Liver (tissue), 9 donors: ENCODE data around the gene QPCT. TPM values are rescaled to one million over a fixed set of nuclear protein-coding genes. Genes with fewer than 3 reads are reported as not detected.
A peak's percentile ranks its signal among the peaks of the same experiment; 100 is the strongest.

ENCODE experiments used
- DNase-seq: peaks from one replicate; pipeline ENCODE4 v3.0.0-alpha.2; 2017; ENCODE audit warnings: low spot score
- H3K27ac ChIP-seq, 2 donors: one replicate each; pipeline ENCODE4 v1.7.0; 2013; ENCODE audit warnings: inconsistent platforms in 2 of 2, low read length in 2 of 2, control low read depth in 1 of 2, low read depth in 1 of 2, mild to moderate bottlenecking in 1 of 2
- H3K27me3 ChIP-seq, 4 donors: one replicate each; pipeline versions ENCODE4 v1.6.1 to v1.7.0; 2013; ENCODE audit warnings: low read length in 3 of 4, inconsistent platforms in 1 of 4, mild to moderate bottlenecking in 1 of 4, moderate library complexity in 1 of 4; ENCODE audit not compliant: control insufficient read depth in 4 of 4, insufficient read depth in 4 of 4
- H3K36me3 ChIP-seq, 4 donors: one replicate each; pipeline versions ENCODE4 v1.6.1 to v1.7.0; 2013; ENCODE audit warnings: low read length in 3 of 4, mild to moderate bottlenecking in 3 of 4, low read depth in 1 of 4, moderate library complexity in 1 of 4; ENCODE audit not compliant: control insufficient read depth in 4 of 4, insufficient read depth in 3 of 4
- H3K4me1 ChIP-seq, 4 donors: one replicate each; pipeline versions ENCODE4 v1.6.1 to v1.7.0; 2013; ENCODE audit warnings: low read length in 3 of 4, mild to moderate bottlenecking in 3 of 4, moderate library complexity in 1 of 4; ENCODE audit not compliant: control insufficient read depth in 4 of 4, insufficient read depth in 4 of 4
- H3K4me3 ChIP-seq, 3 donors: one replicate each; pipeline versions ENCODE4 v1.6.1 to v1.7.0; 2013; ENCODE audit warnings: low read length in 3 of 3, control low read depth in 1 of 3, low read depth in 1 of 3, mild to moderate bottlenecking in 1 of 3
- H3K9ac ChIP-seq, 2 donors: one replicate each; pipeline ENCODE4 v1.7.0; 2013; ENCODE audit warnings: low read length in 2 of 2, mild to moderate bottlenecking in 2 of 2, moderate library complexity in 2 of 2, control low read depth in 1 of 2, low read depth in 1 of 2
- H3K9me3 ChIP-seq, 4 donors: one replicate each; pipeline versions ENCODE4 v1.6.1 to v1.7.0; 2013; ENCODE audit warnings: low read length in 3 of 4; ENCODE audit not compliant: control insufficient read depth in 4 of 4
- ATF3 ChIP-seq: IDR thresholded peaks from 2 replicates; pipeline ENCODE4 v1.6.1; 2016; ENCODE audit warnings: antibody characterized with exemption
- CTCF ChIP-seq: fragments of 150-350 bp; IDR thresholded peaks from 2 replicates; pipeline ENCODE4 v1.5.1; 2017; ENCODE audit warnings: improper control_type of control experiment, low read depth, low read length; ENCODE audit not compliant: missing input control
- FOXA1 ChIP-seq: IDR thresholded peaks from 2 replicates; pipeline ENCODE4 v1.6.1; 2016; ENCODE audit warnings: antibody characterized with exemption
- FOXA2 ChIP-seq: IDR thresholded peaks from 2 replicates; pipeline ENCODE4 v1.6.1; 2016; ENCODE audit warnings: antibody characterized with exemption
- HNF4A ChIP-seq, 2 donors: conservative IDR thresholded peaks; 2 replicates each; pipeline ENCODE4 v1.6.1; 2016; ENCODE audit warnings: antibody characterized with exemption in 2 of 2, mild to moderate bottlenecking in 2 of 2
- HNF4G ChIP-seq: IDR thresholded peaks from 2 replicates; pipeline ENCODE4 v1.6.1; 2016; ENCODE audit warnings: antibody characterized with exemption
- MAX ChIP-seq: IDR thresholded peaks from 2 replicates; pipeline ENCODE4 v1.6.1; 2016; ENCODE audit warnings: antibody characterized with exemption
- NR2F2 ChIP-seq: IDR thresholded peaks from 2 replicates; pipeline ENCODE4 v1.6.1; 2016; ENCODE audit warnings: antibody characterized with exemption
- RAD21 ChIP-seq, 2 donors: IDR thresholded peaks; 2 replicates each; pipeline ENCODE4 v1.6.1; 2016; ENCODE audit warnings: antibody characterized with exemption in 2 of 2, mild to moderate bottlenecking in 2 of 2
- REST ChIP-seq: IDR thresholded peaks from 2 replicates; pipeline ENCODE4 v1.6.1; 2016; ENCODE audit warnings: antibody characterized with exemption, mild to moderate bottlenecking
- RXRA ChIP-seq, 2 donors: IDR thresholded peaks; 2 replicates each; pipeline ENCODE4 v1.6.1; 2017 to 2018; ENCODE audit warnings: antibody characterized with exemption in 2 of 2, mild to moderate bottlenecking in 1 of 2
- SP1 ChIP-seq: IDR thresholded peaks from 2 replicates; pipeline ENCODE4 v1.6.1; 2018; ENCODE audit warnings: antibody characterized with exemption, mild to moderate bottlenecking
- TAF1 ChIP-seq: conservative IDR thresholded peaks from 2 replicates; pipeline ENCODE4 v1.6.1; 2016; ENCODE audit warnings: antibody characterized with exemption, mild to moderate bottlenecking
- YY1 ChIP-seq: IDR thresholded peaks from 2 replicates; pipeline ENCODE4 v1.6.1; 2016; ENCODE audit warnings: antibody characterized with exemption, mild to moderate bottlenecking
- WGBS: extraction: QIAGEN DNeasy Blood & Tissue Kit; methylation state at CpG from one replicate; pipeline ENCODE4 v1.1.7; 2013; 5-methylcytosine and 5-hydroxymethylcytosine counted together
- polyA plus RNA-seq, 2 donors: library from polyadenylated mRNA; stranded (reverse) in 1 of 2; unstranded in 1 of 2; fragments of 200-250 nt in 1 of 2; fragments of >200 nt in 1 of 2; fragmentation: Nextera tagmentation in 1 of 2; extraction: Ambion mirVana in 1 of 2; gene quantifications; one replicate each; pipeline versions ENCODE4 v1.2.1 to v1.2.3, GENCODE V29; 2013 to 2015
- total RNA-seq, 2 donors: library from RNA; depleted of rRNA; stranded (reverse); fragments of >200 nt; gene quantifications; one replicate each; pipeline ENCODE4 v1.2.3, GENCODE V29; 2014
- donor health status: healthy.
- donor health status: healthy.
- donor health status: healthy.
- donor health status: healthy.
- donor health status: healthy.

Gene QPCT
- total and polyA plus RNA-seq, 4 donors, result 0.61 to 3.0 (median 1.2) TPM

- TF ChIP-seq CTCF, result no peak
- no peak for TF ChIP-seq HNF4A (conservative IDR thresholded peaks at IDR 0.05)
- no peak for TF ChIP-seq SP1
- no peak for TF ChIP-seq ATF3
- TF ChIP-seq NR2F2, result no peak
- TF ChIP-seq RXRA (IDR thresholded peaks at IDR 0.05), result no peak
These were observed 3.8 kb upstream of the QPCT start (continued) for GRCh38 chr2:37340637-37341036.

- Histone ChIP-seq H3K4me3 (no peak overlapping the region), H3K4me1 (peaks cover 8 to 18% (median 13%) of the 10 kb centered on the region in 4 donors), H3K9ac (no peak overlapping the region), H3K27me3 (no peaks in the 10 kb centered on the region), H3K9me3 (no peaks in the 10 kb centered on the region), H3K36me3 (no peaks in the 10 kb centered on the region), H3K27ac (no peak overlapping the region)
- no peak for DNase-seq
- TF ChIP-seq CTCF, result no peak
- no peak for TF ChIP-seq HNF4G
- TF ChIP-seq MAX, result no peak
- TF ChIP-seq FOXA1, result no peak
- TF ChIP-seq NR2F2, result no peak
- no peak for TF ChIP-seq FOXA2
- no peak for TF ChIP-seq RAD21 (IDR thresholded peaks at IDR 0.05)
- TF ChIP-seq YY1, result no peak
- no peak for TF ChIP-seq ATF3
- no peak for TF ChIP-seq SP1
- 87% methylated on average over 7 of the region's 7 CpGs for WGBS
These were observed 1.7 kb upstream of the QPCT start for GRCh38 chr2:37342591-37343220.

GRCh38 chr2:37343537-37344434 lies 644 bp upstream of the QPCT start:
- 68% methylated on average over 7 of the region's 7 CpGs for WGBS
- TF ChIP-seq REST, result no peak
- TF ChIP-seq YY1, result peak; percentile 1
- no peak for TF ChIP-seq TAF1
- TF ChIP-seq CTCF, result no peak
- no peak for TF ChIP-seq FOXA1
- peak in 1 of 2 donors; percentile 17 for TF ChIP-seq RAD21 (IDR thresholded peaks at IDR 0.05)

More at GRCh38 chr2:37343537-37344434, 644 bp upstream of the QPCT start:
- Histone ChIP-seq H3K4me1 (peaks cover 8 to 18% (median 13%) of the 10 kb centered on the region in 4 donors), H3K4me3 (peak overlapping the region in 2 of 3 donors; percentile 54 to 65), H3K27me3 (no peaks in the 10 kb centered on the region), H3K9ac (peak overlapping the region; percentile 1 to 30), H3K36me3 (no peaks in the 10 kb centered on the region), H3K9me3 (no peaks in the 10 kb centered on the region), H3K27ac (peak overlapping the region in 1 of 2 donors; percentile 0)
- DNase-seq, result no peak
